SK-N-SH (cell line): Measurements from ENCODE around the gene SPTB. TPM values are rescaled to one million over a fixed set of nuclear protein-coding genes. Genes with fewer than 3 reads are reported as not detected.

Experiments used
- CTCF ChIA-PET: fragments of 300-600, 350-600 bp; formaldehyde crosslinking; extraction: SDS; loops from one replicate; lab custom pipeline; 2021; lab: Yijun Ruan, JAX
- POLR2A ChIA-PET: fragments of 350-600 bp; sonication (Branson Sonifier 250); formaldehyde crosslinking; extraction: SDS; loops from one replicate; lab custom pipeline; 2020; ENCODE audit warnings: antibody characterized with exemption, inconsistent platforms; lab: Yijun Ruan, JAX
- DNase-seq: peaks from one replicate; pipeline ENCODE4 v3.0.0; 2012
- H2AFZ ChIP-seq: fragments of 200-600 bp; sonication (generic); 2 replicates; pipeline ENCODE4 v1.8.1; 2016; ENCODE audit warnings: antibody characterized with exemption, mild to moderate bottlenecking, low read depth
- H3F3A ChIP-seq: fragments of 200-600 bp; sonication (generic); replicated peaks from 2 replicates; pipeline ENCODE3; 2016; ENCODE audit warnings: antibody characterized with exemption, mild to moderate bottlenecking; ENCODE audit not compliant: insufficient read depth
- H3K27ac ChIP-seq, 2 experiments: fragments of 200-500 bp in 1 of 2; fragments of 200-600 bp in 1 of 2; sonication (Bioruptor generic) in 1 of 2; sonication (generic), shearing (Covaris generic) in 1 of 2; 2 replicates each; pipeline versions ENCODE4 v1.5.1 to v1.6.1; 2014 to 2016; ENCODE audit warnings: low read depth in 2 of 2, inconsistent platforms in 1 of 2, low read length in 1 of 2, mild to moderate bottlenecking in 1 of 2, mixed read lengths in 1 of 2
- H3K27me3 ChIP-seq: fragments of 200-600 bp; sonication (generic), shearing (Covaris generic); 2 replicates; pipeline ENCODE4 v1.6.1; 2016; ENCODE audit warnings: mixed run types; ENCODE audit not compliant: insufficient read depth
- H3K36me3 ChIP-seq, 2 experiments: fragments of 200-500 bp in 1 of 2; fragments of 200-600 bp in 1 of 2; sonication (Bioruptor generic) in 1 of 2; sonication (generic) in 1 of 2; replicated peaks in 1 of 2; 2 replicates each; pipeline versions ENCODE3 to v1.5.1; 2014 to 2016; ENCODE audit warnings: low read length in 1 of 2, mild to moderate bottlenecking in 1 of 2; ENCODE audit not compliant: insufficient read depth in 2 of 2, control insufficient read depth in 1 of 2
- H3K4me1 ChIP-seq, 2 experiments: fragments of 200-500 bp in 1 of 2; fragments of 200-600 bp in 1 of 2; sonication (Bioruptor generic) in 1 of 2; sonication (generic), shearing (Covaris generic) in 1 of 2; 2 replicates each; pipeline versions ENCODE4 v1.5.1 to v1.6.1; 2014 to 2016; ENCODE audit warnings: low read depth in 1 of 2, low read length in 1 of 2, mixed run types in 1 of 2; ENCODE audit not compliant: insufficient read depth in 2 of 2, control insufficient read depth in 1 of 2
- H3K4me2 ChIP-seq: fragments of 200-600 bp; sonication (generic), shearing (Covaris generic); 2 replicates; pipeline ENCODE4 v1.6.1; 2017; ENCODE audit warnings: mixed run types
- H3K4me3 ChIP-seq, 2 experiments: fragments of 200-500 bp in 1 of 2; fragments of 200-600 bp in 1 of 2; sonication (Bioruptor generic) in 1 of 2; sonication (generic), shearing (Covaris generic) in 1 of 2; 2 replicates each; pipeline versions ENCODE4 v1.5.1 to v1.8.1; 2014 to 2016; ENCODE audit warnings: low read depth in 2 of 2, inconsistent platforms in 1 of 2, low read length in 1 of 2, mild to moderate bottlenecking in 1 of 2, mixed read lengths in 1 of 2, moderate library complexity in 1 of 2
- H3K79me2 ChIP-seq: fragments of 200-600 bp; sonication (generic); 2 replicates; pipeline ENCODE4 v1.8.1; 2017; ENCODE audit warnings: mild to moderate bottlenecking; ENCODE audit not compliant: insufficient read depth
- H3K9ac ChIP-seq: fragments of 200-600 bp; sonication (generic); 2 replicates; pipeline ENCODE4 v1.6.1; 2017; ENCODE audit warnings: mixed run types
- H3K9me2 ChIP-seq: fragments of 200-600 bp; sonication (generic); 2 replicates; pipeline ENCODE4 v1.6.1; 2017; ENCODE audit warnings: mixed run types
- H3K9me3 ChIP-seq: fragments of 200-600 bp; sonication (generic); 2 replicates; pipeline ENCODE4 v1.6.1; 2017; ENCODE audit warnings: mixed run types, mild to moderate bottlenecking, moderate library complexity
- H4K20me1 ChIP-seq: fragments of 200-600 bp; sonication (generic); 2 replicates; pipeline ENCODE4 v1.6.1; 2017; ENCODE audit warnings: mild to moderate bottlenecking, mixed run types; ENCODE audit not compliant: insufficient read depth
- EP300 ChIP-seq, 2 experiments: IDR thresholded peaks; 2 replicates each; pipeline versions ENCODE4 v1.4.0 to v1.6.1; 2012; ENCODE audit warnings: borderline replicate concordance in 1 of 2, low read depth in 1 of 2, low read length in 1 of 2
- EZH2phosphoT487 ChIP-seq: fragments of 200-600 bp; sonication (generic); IDR thresholded peaks from 2 replicates; pipeline ENCODE4 v1.6.1; 2017; ENCODE audit warnings: low read depth, mixed run types, mild to moderate bottlenecking, antibody characterized with exemption, moderate library complexity, borderline replicate concordance
- FOSL2 ChIP-seq: IDR thresholded peaks from 2 replicates; pipeline ENCODE4 v1.4.0; 2012; ENCODE audit warnings: low read depth, mild to moderate bottlenecking, moderate library complexity, borderline replicate concordance
- FOXJ3 ChIP-seq: sonication (generic); formaldehyde crosslinking; IDR thresholded peaks from 2 replicates; pipeline ENCODE4 v1.5.1; 2020; ENCODE audit warnings: mild to moderate bottlenecking, missing genetic modification reagents
- GABPA ChIP-seq: IDR thresholded peaks from 2 replicates; pipeline ENCODE4 v1.4.0; 2012; ENCODE audit warnings: low read depth, mild to moderate bottlenecking
- GATA2 ChIP-seq: sonication (generic); formaldehyde crosslinking; IDR thresholded peaks from 2 replicates; pipeline ENCODE4 v1.5.0; 2020; ENCODE audit warnings: mild to moderate bottlenecking, missing genetic modification reagents
- JUND ChIP-seq: IDR thresholded peaks from 2 replicates; pipeline ENCODE4 v1.4.0; 2012
- MXI1 ChIP-seq: IDR thresholded peaks from 2 replicates; pipeline ENCODE4 v1.6.1; 2012; ENCODE audit warnings: mild to moderate bottlenecking, low read depth, low read length, improper control_type of control experiment
- NFIC ChIP-seq: IDR thresholded peaks from 2 replicates; pipeline ENCODE4 v1.4.0; 2012; ENCODE audit warnings: borderline replicate concordance
- NRF1 ChIP-seq: IDR thresholded peaks from 2 replicates; pipeline ENCODE4 v1.6.1; 2012; ENCODE audit warnings: low read depth, mild to moderate bottlenecking, low read length
- POLR2AphosphoS5 ChIP-seq: IDR thresholded peaks from 2 replicates; pipeline ENCODE4 v1.6.1; 2012; ENCODE audit warnings: low read depth, low read length
- RAD21 ChIP-seq: IDR thresholded peaks from 2 replicates; pipeline ENCODE4 v1.6.1; 2012; ENCODE audit warnings: mild to moderate bottlenecking, low read length
- RXRA ChIP-seq: IDR thresholded peaks from 2 replicates; pipeline ENCODE4 v1.4.0; 2012; ENCODE audit warnings: low read depth, mild to moderate bottlenecking, borderline replicate concordance
- SMC3 ChIP-seq: IDR thresholded peaks from 2 replicates; pipeline ENCODE4 v1.6.1; 2012; ENCODE audit warnings: low read depth, low read length, improper control_type of control experiment
- TCF12 ChIP-seq: IDR thresholded peaks from 2 replicates; pipeline ENCODE4 v1.4.0; 2012
- TEAD4 ChIP-seq: IDR thresholded peaks from 2 replicates; pipeline ENCODE4 v1.4.0; 2012; ENCODE audit warnings: mild to moderate bottlenecking, borderline replicate concordance; ENCODE audit not compliant: insufficient read depth
- USF1 ChIP-seq: IDR thresholded peaks from 2 replicates; pipeline ENCODE4 v1.4.0; 2012; ENCODE audit warnings: low read depth, borderline replicate concordance
- YY1 ChIP-seq: IDR thresholded peaks from 2 replicates; pipeline ENCODE4 v1.4.0; 2012; ENCODE audit warnings: low read depth, mild to moderate bottlenecking
- WGBS: methylation state at CpG from one replicate; pipeline ENCODE4 v1.1.6; 2017; ENCODE audit warnings: low lambda C conversion rate; 5-methylcytosine and 5-hydroxymethylcytosine counted together
- polyA plus RNA-seq, 3 experiments: library from polyadenylated mRNA; depleted of rRNA; stranded (reverse); fragments of >200 nt; gene quantifications; 2 replicates each; pipeline ENCODE4 v1.2.3, GENCODE V29; 2012
- TF ChIP-seq, protein P1 (sequence below): fragments of 200-600 bp; sonication (generic); IDR thresholded peaks from 2 replicates; pipeline ENCODE4 v1.6.1; 2017; ENCODE audit warnings: antibody characterized with exemption, mild to moderate bottlenecking, moderate library complexity
- TF ChIP-seq, protein P2 (sequence below): IDR thresholded peaks from 2 replicates; pipeline ENCODE4 v1.4.0; 2012; ENCODE audit warnings: low read depth
- TF ChIP-seq, protein P3 (sequence below): IDR thresholded peaks from 2 replicates; pipeline ENCODE4 v1.4.0; 2012; ENCODE audit warnings: low read depth, borderline replicate concordance

The SPTB gene
- polyA plus RNA-seq, 1 of the 3 experiments (the other 2 are of a cell fraction) = 0.15 TPM

DNA sequence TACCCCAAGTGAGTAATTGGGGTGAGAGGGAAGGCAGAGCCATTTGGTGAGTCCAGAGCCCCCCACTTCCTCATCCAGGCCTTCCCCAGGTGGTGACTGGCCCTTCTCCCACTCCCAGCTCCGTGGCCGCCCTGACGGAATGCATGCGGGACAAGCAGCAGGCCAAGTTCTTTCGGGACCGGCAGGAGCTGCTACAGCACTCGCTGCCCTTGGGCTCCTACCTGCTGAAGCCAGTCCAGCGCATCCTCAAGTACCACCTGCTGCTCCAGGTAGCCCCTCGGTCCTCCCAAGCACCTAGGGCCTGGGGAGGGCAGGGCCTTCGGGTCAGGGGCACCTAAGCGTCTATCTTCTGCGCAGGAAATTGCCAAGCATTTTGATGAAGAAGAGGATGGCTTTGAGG lies 149.0 kb downstream of the SPTB start:
- H3K9me3 ChIP-seq = no peaks in the 10 kb centered on the region
- peaks cover 3% of the 10 kb centered on the region; the same call in 1 of the 2 replicates for H4K20me1 ChIP-seq
- peaks cover 3 to 8% of the 10 kb centered on the region in 2 experiments; a peak in 2 of 4 replicates for H3K4me1 ChIP-seq
- POLR2A ChIA-PET = no interaction called here
- TF ChIP-seq, protein P1, sequence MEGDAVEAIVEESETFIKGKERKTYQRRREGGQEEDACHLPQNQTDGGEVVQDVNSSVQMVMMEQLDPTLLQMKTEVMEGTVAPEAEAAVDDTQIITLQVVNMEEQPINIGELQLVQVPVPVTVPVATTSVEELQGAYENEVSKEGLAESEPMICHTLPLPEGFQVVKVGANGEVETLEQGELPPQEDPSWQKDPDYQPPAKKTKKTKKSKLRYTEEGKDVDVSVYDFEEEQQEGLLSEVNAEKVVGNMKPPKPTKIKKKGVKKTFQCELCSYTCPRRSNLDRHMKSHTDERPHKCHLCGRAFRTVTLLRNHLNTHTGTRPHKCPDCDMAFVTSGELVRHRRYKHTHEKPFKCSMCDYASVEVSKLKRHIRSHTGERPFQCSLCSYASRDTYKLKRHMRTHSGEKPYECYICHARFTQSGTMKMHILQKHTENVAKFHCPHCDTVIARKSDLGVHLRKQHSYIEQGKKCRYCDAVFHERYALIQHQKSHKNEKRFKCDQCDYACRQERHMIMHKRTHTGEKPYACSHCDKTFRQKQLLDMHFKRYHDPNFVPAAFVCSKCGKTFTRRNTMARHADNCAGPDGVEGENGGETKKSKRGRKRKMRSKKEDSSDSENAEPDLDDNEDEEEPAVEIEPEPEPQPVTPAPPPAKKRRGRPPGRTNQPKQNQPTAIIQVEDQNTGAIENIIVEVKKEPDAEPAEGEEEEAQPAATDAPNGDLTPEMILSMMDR = no peak
- TF ChIP-seq POLR2AphosphoS5 (no peak), GABPA (no peak), MXI1 (no peak), EP300 (IDR thresholded peaks at IDR 0.05; ENCODE audit: borderline replicate concordance in 1 of 2, low read depth in 1 of 2, low read length in 1 of 2) (no peak), FOSL2 (no peak), RXRA (no peak)
- TF ChIP-seq, protein P2, sequence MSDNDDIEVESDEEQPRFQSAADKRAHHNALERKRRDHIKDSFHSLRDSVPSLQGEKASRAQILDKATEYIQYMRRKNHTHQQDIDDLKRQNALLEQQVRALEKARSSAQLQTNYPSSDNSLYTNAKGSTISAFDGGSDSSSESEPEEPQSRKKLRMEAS = no peak
- TF ChIP-seq, protein P3, sequence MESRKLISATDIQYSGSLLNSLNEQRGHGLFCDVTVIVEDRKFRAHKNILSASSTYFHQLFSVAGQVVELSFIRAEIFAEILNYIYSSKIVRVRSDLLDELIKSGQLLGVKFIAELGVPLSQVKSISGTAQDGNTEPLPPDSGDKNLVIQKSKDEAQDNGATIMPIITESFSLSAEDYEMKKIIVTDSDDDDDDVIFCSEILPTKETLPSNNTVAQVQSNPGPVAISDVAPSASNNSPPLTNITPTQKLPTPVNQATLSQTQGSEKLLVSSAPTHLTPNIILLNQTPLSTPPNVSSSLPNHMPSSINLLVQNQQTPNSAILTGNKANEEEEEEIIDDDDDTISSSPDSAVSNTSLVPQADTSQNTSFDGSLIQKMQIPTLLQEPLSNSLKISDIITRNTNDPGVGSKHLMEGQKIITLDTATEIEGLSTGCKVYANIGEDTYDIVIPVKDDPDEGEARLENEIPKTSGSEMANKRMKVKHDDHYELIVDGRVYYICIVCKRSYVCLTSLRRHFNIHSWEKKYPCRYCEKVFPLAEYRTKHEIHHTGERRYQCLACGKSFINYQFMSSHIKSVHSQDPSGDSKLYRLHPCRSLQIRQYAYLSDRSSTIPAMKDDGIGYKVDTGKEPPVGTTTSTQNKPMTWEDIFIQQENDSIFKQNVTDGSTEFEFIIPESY = no peak
- no peaks in the 10 kb centered on the region for H3K9me2 ChIP-seq
- no peak overlapping the region for H3K27ac ChIP-seq
- H3K4me2 ChIP-seq = no peak overlapping the region
- H3K4me3 ChIP-seq = no peak overlapping the region
- peaks cover 3% of the 10 kb centered on the region; the same call in 1 of the 2 replicates for H3K79me2 ChIP-seq
- no peaks in the 10 kb centered on the region for H3K27me3 ChIP-seq
- no peak overlapping the region for H3K9ac ChIP-seq
- H3F3A ChIP-seq = no peaks in the 10 kb centered on the region
- 93% methylated on average over 3 of the region's 12 CpGs for WGBS
- H3K36me3 ChIP-seq = peaks cover 0 to 16% of the 10 kb centered on the region in 2 experiments
- no peak overlapping the region for H2AFZ ChIP-seq
- CTCF ChIA-PET = no interaction called here
- DNase-seq = no peak

DNA sequence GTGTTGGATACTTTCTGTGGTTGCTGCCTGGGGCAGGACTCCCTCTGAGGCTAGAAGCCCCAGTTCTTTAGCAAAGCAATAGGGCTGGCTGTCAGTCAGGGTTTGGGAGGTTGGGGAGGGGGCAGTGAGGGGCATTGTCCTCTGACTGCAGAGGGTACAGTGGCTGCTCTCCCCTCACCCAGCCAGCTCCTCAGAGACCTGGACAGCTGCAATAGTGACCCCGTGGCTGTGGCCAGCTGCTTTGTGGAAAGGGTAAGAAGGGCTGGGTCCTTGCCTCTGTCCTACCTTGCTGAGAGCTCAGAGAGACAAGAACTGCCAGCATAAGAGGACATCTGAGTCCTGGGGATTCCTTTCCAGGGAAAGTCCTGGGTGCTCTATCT lies 149.7 kb downstream of the SPTB start:
- ChIA-PET CTCF (no interaction called here), POLR2A (no interaction called here)
- Histone ChIP-seq H3K4me2 (no peak overlapping the region), H3F3A (no peaks in the 10 kb centered on the region), H3K4me1 (peaks cover 7 to 8% of the 10 kb centered on the region in 2 experiments; a peak in 2 of 4 replicates), H3K27me3 (no peaks in the 10 kb centered on the region), H2AFZ (no peak overlapping the region), H3K9ac (no peak overlapping the region), H3K9me3 (no peaks in the 10 kb centered on the region), H4K20me1 (peaks cover 3% of the 10 kb centered on the region; the same call in 1 of the 2 replicates), H3K79me2 (peaks cover 3% of the 10 kb centered on the region; the same call in 1 of the 2 replicates), H3K36me3 (peaks cover 0 to 16% of the 10 kb centered on the region in 2 experiments), H3K27ac (no peak overlapping the region), H3K9me2 (no peaks in the 10 kb centered on the region), H3K4me3 (no peak overlapping the region)
- DNase-seq = no peak
- WGBS = 67% methylated on average over 1 of the region's 1 CpG
- TF ChIP-seq USF1 = no peak
- no peak for TF ChIP-seq YY1
- TF ChIP-seq RAD21 = no peak
- no peak for TF ChIP-seq EZH2phosphoT487
- no peak for TF ChIP-seq NRF1
- TF ChIP-seq, protein P2 = no peak
- no peak for TF ChIP-seq MXI1
- TF ChIP-seq GATA2 (CRISPR knock-in tag) = no peak
- no peak for TF ChIP-seq SMC3
- TF ChIP-seq FOSL2 = no peak
- TF ChIP-seq EP300 (IDR thresholded peaks at IDR 0.05; ENCODE audit: borderline replicate concordance in 1 of 2, low read depth in 1 of 2, low read length in 1 of 2) = no peak
- TF ChIP-seq FOXJ3 (CRISPR knock-in tag) = no peak
- no peak for TF ChIP-seq POLR2AphosphoS5
- no peak for TF ChIP-seq JUND
- no peak for TF ChIP-seq TCF12
- TF ChIP-seq NFIC = no peak
- TF ChIP-seq TEAD4 = no peak
- TF ChIP-seq GABPA = no peak
